IMR-90 (cell line): ENCODE measurements around the gene COL2A1. TPM values are rescaled to one million over a fixed set of nuclear protein-coding genes. Genes with fewer than 3 reads are reported as not detected.

Experiments used
- polyA plus RNA-seq, 3 experiments: library from polyadenylated mRNA; depleted of rRNA; stranded (reverse); fragments of >200 nt; gene quantifications; 2 replicates each; pipeline ENCODE4 v1.2.3, GENCODE V29; 2012; ENCODE audit warnings: low replicate concordance in 1 of 3
- total RNA-seq: library from RNA; depleted of rRNA; stranded (reverse); fragments of >200 nt; gene quantifications from 2 replicates; pipeline ENCODE4 v1.2.3, GENCODE V29; 2012; rRNA removed

Gene COL2A1
- total and polyA plus RNA-seq, 2 of the 4 experiments (the other 2 are of a cell fraction) = 0.05 TPM; not detected in 1

Other genes with a start within 250 kb of the COL2A1 start
- 0.83 and 1.3 TPM in 2 replicates for gene RAPGEF3, start 245.6 kb downstream of the COL2A1 start, total RNA-seq
- 2.0 and 2.9 TPM in 2 replicates for gene RAPGEF3, start 245.6 kb downstream of the COL2A1 start, polyA plus RNA-seq (2012; rRNA removed)
- 4.4 and 4.8 TPM in 2 replicates for gene SLC48A1, start 231.2 kb downstream of the COL2A1 start, total RNA-seq
- gene SLC48A1, start 231.2 kb downstream of the COL2A1 start, polyA plus RNA-seq (2012; rRNA removed) = 5.9 and 6.0 TPM in 2 replicates
- 10.4 and 10.6 TPM in 2 replicates for gene HDAC7, start 184.6 kb downstream of the COL2A1 start, total RNA-seq
- 64.7 and 65.1 TPM in 2 replicates for gene HDAC7, start 184.6 kb downstream of the COL2A1 start, polyA plus RNA-seq (2012; rRNA removed)
- 3.9 and 5.4 TPM in 2 replicates for gene VDR, start 99.5 kb downstream of the COL2A1 start, total RNA-seq
- gene VDR, start 99.5 kb downstream of the COL2A1 start, polyA plus RNA-seq (2012; rRNA removed) = 8.5 and 10.8 TPM in 2 replicates
- gene TMEM106C, start 40.9 kb downstream of the COL2A1 start, total RNA-seq = 63.9 and 72.1 TPM in 2 replicates
- 66.4 and 74.6 TPM in 2 replicates for gene TMEM106C, start 40.9 kb downstream of the COL2A1 start, polyA plus RNA-seq (2012; rRNA removed)
- gene SENP1, start 101.6 kb upstream of the COL2A1 start, total RNA-seq = 22.5 and 25.3 TPM in 2 replicates
- 6.9 and 7.2 TPM in 2 replicates for gene SENP1, start 101.6 kb upstream of the COL2A1 start, polyA plus RNA-seq (2012; rRNA removed)
- gene PFKM, start 114.9 kb upstream of the COL2A1 start, total RNA-seq = 77.5 and 82.6 TPM in 2 replicates
- 49.4 and 56.7 TPM in 2 replicates for gene PFKM, start 114.9 kb upstream of the COL2A1 start, polyA plus RNA-seq (2012; rRNA removed)
- gene ASB8, start 153.0 kb upstream of the COL2A1 start, total RNA-seq = 20.8 and 26.7 TPM in 2 replicates
- 19.3 and 22.9 TPM in 2 replicates for gene ASB8, start 153.0 kb upstream of the COL2A1 start, polyA plus RNA-seq (2012; rRNA removed)
- under 0.01 and 0.18 TPM in 2 replicates for gene CCDC184, start 179.2 kb upstream of the COL2A1 start, total RNA-seq
- gene CCDC184, start 179.2 kb upstream of the COL2A1 start, polyA plus RNA-seq (2012; rRNA removed) = 0.22 TPM in 2 replicates
- not detected in 2 replicates for gene OR10AD1, start 198.8 kb upstream of the COL2A1 start, total RNA-seq
- not detected in 2 replicates for gene OR10AD1, start 198.8 kb upstream of the COL2A1 start, polyA plus RNA-seq (2012; rRNA removed)